Mucosa of rectum (tissue), 2 donors: ENCODE measurements around the gene FRMD4A.

ENCODE experiments used
- H3K27ac ChIP-seq, 2 donors: one replicate each; pipeline ENCODE4 v1.7.0; 2013; ENCODE audit warnings: inconsistent platforms in 2 of 2, low read depth in 2 of 2, low read length in 2 of 2
- H3K27me3 ChIP-seq, 2 donors: one replicate each; pipeline ENCODE4 v1.7.0; 2013; ENCODE audit warnings: low read length in 2 of 2; ENCODE audit not compliant: control insufficient read depth in 2 of 2, insufficient read depth in 2 of 2
- H3K36me3 ChIP-seq, 2 donors: one replicate each; pipeline ENCODE4 v1.7.0; 2013; ENCODE audit warnings: low read length in 2 of 2; ENCODE audit not compliant: control insufficient read depth in 2 of 2, insufficient read depth in 2 of 2
- H3K4me1 ChIP-seq, 2 donors: one replicate each; pipeline ENCODE4 v1.7.0; 2013; ENCODE audit warnings: low read length in 2 of 2, mild to moderate bottlenecking in 1 of 2; ENCODE audit not compliant: control insufficient read depth in 2 of 2, insufficient read depth in 2 of 2
- H3K4me3 ChIP-seq, 2 donors: one replicate each; pipeline ENCODE4 v1.7.0; 2013; ENCODE audit warnings: low read length in 2 of 2
- H3K9ac ChIP-seq, 2 donors: one replicate each; pipeline ENCODE4 v1.7.0; 2013; ENCODE audit warnings: low read length in 2 of 2, low read depth in 1 of 2, mild to moderate bottlenecking in 1 of 2
- H3K9me3 ChIP-seq, 2 donors: one replicate each; pipeline ENCODE4 v1.7.0; 2013; ENCODE audit warnings: low read length in 2 of 2; ENCODE audit not compliant: control insufficient read depth in 2 of 2
- donor health status: healthy.
- donor health status: Normal muscosa, but diverticular disease.

The FRMD4A gene

GRCh38 chr10:13604357-13605040 lies 726.2 kb downstream of the FRMD4A start:
- peaks cover 27 to 47% of the 10 kb centered on the region in 2 donors for H3K36me3 ChIP-seq
- no peaks in the 10 kb centered on the region for H3K27me3 ChIP-seq
- H3K9me3 ChIP-seq: no peaks in the 10 kb centered on the region
- H3K4me1 ChIP-seq: no peaks in the 10 kb centered on the region
- no peak overlapping the region for H3K27ac ChIP-seq
- no peak overlapping the region for H3K9ac ChIP-seq
- no peak overlapping the region for H3K4me3 ChIP-seq

GRCh38 chr10:13597909-13598308 lies 732.8 kb downstream of the FRMD4A start:
- Histone ChIP-seq H3K36me3 (peaks cover 9 to 22% of the 10 kb centered on the region in 2 donors), H3K4me3 (no peak overlapping the region)

GRCh38 chr10:13594641-13595040 lies 736.1 kb downstream of the FRMD4A start:
- Histone ChIP-seq H3K27me3 (no peaks in the 10 kb centered on the region), H3K4me1 (no peaks in the 10 kb centered on the region), H3K36me3 (peaks cover 10 to 17% of the 10 kb centered on the region in 2 donors), H3K27ac (no peak overlapping the region), H3K9ac (no peak overlapping the region), H3K4me3 (no peak overlapping the region), H3K9me3 (no peaks in the 10 kb centered on the region)

More at GRCh38 chr10:13597909-13598308, 732.8 kb downstream of the FRMD4A start:
- H3K9me3 ChIP-seq: no peaks in the 10 kb centered on the region
- no peak overlapping the region for H3K9ac ChIP-seq
- H3K27ac ChIP-seq: no peak overlapping the region
- no peaks in the 10 kb centered on the region for H3K27me3 ChIP-seq
- H3K4me1 ChIP-seq: no peaks in the 10 kb centered on the region
